Activated CD8-positive, alpha-beta T cell treated with anti-CD3 and anti-CD28 coated beads for 36 hours (primary cell): Measurements from ENCODE around the gene RGL1. TPM values are rescaled to one million over a fixed set of nuclear protein-coding genes. Genes with fewer than 3 reads are reported as not detected.

Experiments used
- ATAC-seq: fragments of 200-7000 bp; cut with Tn5 transposase; one replicate; pipeline ENCODE4 v1.10.0; 2021; ENCODE audit warnings: mild to moderate bottlenecking, moderate library complexity
- CTCF ChIA-PET: fragments of 350-600 bp; sonication (Branson Sonifier 250); formaldehyde crosslinking; loops from one replicate; lab custom pipeline; 2021; ENCODE audit warnings: antibody characterized with exemption; lab: Charles Lee
- POLR2A ChIA-PET: fragments of 350-600 bp; sonication (Branson Sonifier 250); formaldehyde crosslinking; loops from one replicate; lab custom pipeline; 2021; ENCODE audit warnings: antibody characterized with exemption; lab: Charles Lee
- DNase-seq: peaks from one replicate; pipeline ENCODE4 v3.0.0-alpha.2; 2020
- H3K27ac Mint-ChIP-seq: one replicate; pipeline ENCODE4 v1.8.0; 2021; ENCODE audit warnings: mild to moderate bottlenecking, mixed read lengths
- H3K27me3 Mint-ChIP-seq: one replicate; pipeline ENCODE4 v1.8.0; 2021; ENCODE audit warnings: mixed read lengths
- H3K36me3 Mint-ChIP-seq: one replicate; pipeline ENCODE4 v1.8.0; 2021; ENCODE audit warnings: low read depth, mixed read lengths
- H3K4me1 Mint-ChIP-seq: one replicate; pipeline ENCODE4 v1.8.0; 2021; ENCODE audit warnings: low read depth, mixed read lengths
- H3K4me3 Mint-ChIP-seq: one replicate; pipeline ENCODE4 v1.8.0; 2021; ENCODE audit warnings: mild to moderate bottlenecking, moderate library complexity, mixed read lengths
- H3K9me3 Mint-ChIP-seq: one replicate; pipeline ENCODE4 v1.8.0; 2021; ENCODE audit warnings: mixed read lengths
- CTCF ChIP-seq: fragments of 200-600 bp; IDR thresholded peaks from one replicate; pipeline ENCODE4 v1.8.0; 2022; ENCODE audit warnings: antibody characterized with exemption, mild to moderate bottlenecking
- intact Hi-C: fragments of 100-400 bp; cut with micrococcal nuclease; formaldehyde crosslinking; loops from one replicate; pipeline ENCODE4 v1.10.0; 2022
- total RNA-seq, 2 experiments: library from RNA; stranded (reverse); gene quantifications; one replicate each; pipeline ENCODE4 v1.2.3, GENCODE V29; 2021

Gene RGL1
- total RNA-seq, 2 experiments from 2014 or later = 1.2 to 1.3 TPM

GRCh38 chr1:183887826-183888819 lies 83.2 kb downstream of the RGL1 start:
- POLR2A ChIA-PET = interaction anchor here (1.1 kb wide), 1 partner anchor 130 kb away, joined by 3 read pairs; no protein-coding TSS in a partner anchor
- intact Hi-C loops = no loop called here

GRCh38 chr1:183889095-183889494 lies 84.2 kb downstream of the RGL1 start:
- intact Hi-C loops = no loop called here
- Mint-ChIP-seq H3K27ac (peak overlapping the region; percentile 11), H3K4me3 (no peak overlapping the region), H3K4me1 (peaks cover 30% of the 10 kb centered on the region), H3K36me3 (no peaks in the 10 kb centered on the region), H3K9me3 (no peaks in the 10 kb centered on the region), H3K27me3 (no peaks in the 10 kb centered on the region)
- CTCF ChIA-PET = interaction anchor here (1.0 to 1.4 kb wide), 2 partner anchors 27 to 267 kb away, joined by 4 to 5 read pairs; no protein-coding TSS in a partner anchor
- ATAC-seq (no peak), DNase-seq (no peak)
- TF ChIP-seq CTCF = no peak
- POLR2A ChIA-PET = interaction anchor here (1.1 kb wide), 1 partner anchor 131 kb away, joined by 3 read pairs; no protein-coding TSS in a partner anchor

More at GRCh38 chr1:183887826-183888819, 83.2 kb downstream of the RGL1 start:
- Mint-ChIP-seq H3K36me3 (no peaks in the 10 kb centered on the region), H3K27me3 (no peaks in the 10 kb centered on the region), H3K4me1 (peaks cover 30% of the 10 kb centered on the region), H3K9me3 (no peaks in the 10 kb centered on the region), H3K27ac (peak overlapping the region; percentile 9), H3K4me3 (no peak overlapping the region)
- CTCF ChIA-PET = interaction anchor here (0.8 to 1.4 kb wide), 5 partner anchors 10 to 266 kb away, joined by 3 to 5 read pairs (median 4); no protein-coding TSS in a partner anchor
- no peak for DNase-seq
- no peak for TF ChIP-seq CTCF
- ATAC-seq = peak; percentile 51

- Mint-ChIP-seq H3K4me3 (no peak overlapping the region), H3K27me3 (no peaks in the 10 kb centered on the region), H3K9me3 (no peaks in the 10 kb centered on the region), H3K27ac (no peak overlapping the region), H3K36me3 (no peaks in the 10 kb centered on the region), H3K4me1 (peaks cover 33% of the 10 kb centered on the region)
- no peak for TF ChIP-seq CTCF
- ATAC-seq (no peak), DNase-seq (no peak)
- CTCF ChIA-PET = interaction anchor here (1.3 kb wide), 1 partner anchor 24 kb away, joined by 3 read pairs; no protein-coding TSS in a partner anchor
- intact Hi-C loops = no loop called here
- POLR2A ChIA-PET = interaction anchor here (1.1 kb wide), 1 partner anchor 10 kb away, joined by 3 read pairs; no protein-coding TSS in a partner anchor
Measured at GRCh38 chr1:183891158-183891856, 86.4 kb downstream of the RGL1 start.

GRCh38 chr1:183892351-183892793 lies 87.5 kb downstream of the RGL1 start:
- no peak for TF ChIP-seq CTCF
- POLR2A ChIA-PET = interaction anchor here (2.0 kb wide), 1 partner anchor 24 kb away, joined by 4 read pairs; no protein-coding TSS in a partner anchor
- peaks cover 36% of the 10 kb centered on the region for H3K4me1 Mint-ChIP-seq

More at GRCh38 chr1:183892351-183892793, 87.5 kb downstream of the RGL1 start:
- H3K4me3 Mint-ChIP-seq = no peak overlapping the region
- CTCF ChIA-PET = interaction anchor here (0.6 to 2.2 kb wide), 2 partner anchors 22 to 24 kb away, joined by 3 to 6 read pairs; no protein-coding TSS in a partner anchor
- ATAC-seq = no peak
- no peak overlapping the region for H3K27ac Mint-ChIP-seq
- no peaks in the 10 kb centered on the region for H3K9me3 Mint-ChIP-seq
- no peak for DNase-seq
- no peaks in the 10 kb centered on the region for H3K36me3 Mint-ChIP-seq
- no peaks in the 10 kb centered on the region for H3K27me3 Mint-ChIP-seq
- intact Hi-C loops = no loop called here
